Esophagus mucosa (tissue), 1 donor: ENCODE measurements around the gene MRPL57. TPM values are rescaled to one million over a fixed set of nuclear protein-coding genes. Genes with fewer than 3 reads are reported as not detected.
"Not testable (repeated sequence)": the region's sequence is repeated elsewhere in the genome, so short reads cannot be mapped to it uniquely, and the experiment has no call there.

ENCODE experiments used
- ATAC-seq: fragments of 200-7000 bp; cut with Tn5 transposase; one replicate; pipeline ENCODE4 v1.9.1; 2020
- total RNA-seq: library from RNA; stranded (reverse); gene quantifications from one replicate; pipeline ENCODE4 v1.2.4, GENCODE V29; 2023
- donor health status: DM: yes; HTN: yes; CAD: no.

The MRPL57 gene
- total RNA-seq, 1 donor from 2014 or later: 14.0 TPM

GRCh38 chr13:21197606-21198225 is 21.3 kb downstream of the MRPL57 start:
- not testable (repeated sequence) for ATAC-seq

- ATAC-seq: not testable (repeated sequence)
Observed at GRCh38 chr13:21198391-21198790, 21.9 kb downstream of the MRPL57 start.

GRCh38 chr13:21201456-21202190 is 25.2 kb downstream of the MRPL57 start:
- ATAC-seq: not testable (repeated sequence)

GRCh38 chr13:21202767-21203531 is 26.5 kb downstream of the MRPL57 start:
- ATAC-seq: no peak

GRCh38 chr13:21208652-21209154 is 32.2 kb downstream of the MRPL57 start:
- no peak for ATAC-seq

- ATAC-seq: no peak
Observed at GRCh38 chr13:21212138-21212775, 35.8 kb downstream of the MRPL57 start.

- ATAC-seq: not testable (repeated sequence)
Observed at GRCh38 chr13:21215419-21215818, 39.0 kb downstream of the MRPL57 start.

GRCh38 chr13:21216332-21216731 is 39.9 kb downstream of the MRPL57 start:
- no peak for ATAC-seq

- no peak for ATAC-seq
Observed at GRCh38 chr13:21218351-21219035, 42.0 kb downstream of the MRPL57 start.

- ATAC-seq: no peak
Observed at GRCh38 chr13:21219036-21219381, 42.6 kb downstream of the MRPL57 start.

GRCh38 chr13:21219716-21220115 is 43.3 kb downstream of the MRPL57 start:
- not testable (repeated sequence) for ATAC-seq

GRCh38 chr13:21221268-21221667 is 44.8 kb downstream of the MRPL57 start:
- ATAC-seq: no peak

GRCh38 chr13:21225082-21225481 is 48.6 kb downstream of the MRPL57 start:
- no peak for ATAC-seq

GRCh38 chr13:21225841-21226581 is 49.6 kb downstream of the MRPL57 start:
- no peak for ATAC-seq

- ATAC-seq: no peak
Observed at GRCh38 chr13:21227917-21228316, 51.5 kb downstream of the MRPL57 start.

Other genes with a start within 250 kb of the MRPL57 start
- 7.1 TPM for gene LATS2, start 115.1 kb upstream of the MRPL57 start, total RNA-seq
- 180 TPM for gene SAP18, start 36.5 kb upstream of the MRPL57 start, total RNA-seq
- 7.7 TPM for gene SKA3, start 106 bp upstream of the MRPL57 start, total RNA-seq